Measurements from ENCODE around the gene FREM2. TPM values are rescaled to one million over a fixed set of nuclear protein-coding genes. Genes with fewer than 3 reads are reported as not detected.

The FREM2 gene
- total and polyA plus RNA-seq, 2 donors (not counting 3 experiments of a cell fraction or from before 2014, with no cell fraction given) = under 0.01 TPM; not detected in 1

- dilution Hi-C loops (cut with MboI; ENCODE audit: extremely low pct_ligation_motif_present, low sequenced_read_pairs) (no loop called here), intact Hi-C loops (cut with micrococcal nuclease) (no loop called here)
- CTCF ChIA-PET = no interaction called here
These were observed 28.0 kb upstream of the FREM2 start for GRCh38 chr13:38658906-38659305.

More at GRCh38 chr13:38658906-38659305, 28.0 kb upstream of the FREM2 start:
- no peaks in the 10 kb centered on the region for H4K20me1 ChIP-seq (replicated peaks; ENCODE audit: control insufficient read depth, extremely low read depth, insufficient read depth, low read length)
- DNase-seq (ENCODE audit: low read depth, low spot score) (no peak), FAIRE-seq (peak; percentile 8)
- peaks cover 0 to 4% of the 10 kb centered on the region in 2 experiments for H3K27me3 ChIP-seq (ENCODE audit: control insufficient read depth in 2 of 2, insufficient read depth in 2 of 2, low read length in 2 of 2)
- no peaks in the 10 kb centered on the region for H3K79me2 ChIP-seq (ENCODE audit: control insufficient read depth, insufficient read depth, low read length)
- H3K4me2 ChIP-seq (ENCODE audit: insufficient read depth, low read length) = no peak overlapping the region
- no peaks in the 10 kb centered on the region for H3K36me3 ChIP-seq (ENCODE audit: control insufficient read depth in 2 of 2, extremely low read depth in 1 of 2, insufficient read depth in 2 of 2, low read length in 2 of 2)
- no peaks in the 10 kb centered on the region for H3K9me3 ChIP-seq (replicated peaks; ENCODE audit: control insufficient read depth, insufficient read depth, low read length)
- no TSS peak for BruUV-seq (replicated peaks)
- POLR2A ChIA-PET = no interaction called here
- no peak overlapping the region for H3K4me3 ChIP-seq (replicated peaks in 1 of 3; ENCODE audit: insufficient read depth in 1 of 3, low read depth in 1 of 3, low read length in 3 of 3)
- H3K9ac ChIP-seq (replicated peaks; ENCODE audit: extremely low read depth, insufficient read depth, low read length) = no peak overlapping the region
- H3K4me1 ChIP-seq (ENCODE audit: control insufficient read depth, extremely low read depth, insufficient read depth, low read length) = no peaks in the 10 kb centered on the region
- no peak overlapping the region for H2AFZ ChIP-seq (ENCODE audit: low read depth, low read length)
- H3K27ac ChIP-seq (ENCODE audit: insufficient read depth, low read depth, low read length) = no peak overlapping the region
- no peak for TF ChIP-seq POLR2A (IDR thresholded peaks at IDR 0.05; ENCODE audit: low read depth, low read length)
- no peak for TF ChIP-seq POLR2AphosphoS5 (IDR thresholded peaks at IDR 0.05; ENCODE audit: insufficient read depth, low read depth, low read length)
- no peak for TF ChIP-seq MYC (IDR thresholded peaks at IDR 0.05; ENCODE audit: low read depth, low read length)
- no peak for TF ChIP-seq EZH2 (IDR thresholded peaks at IDR 0.05; ENCODE audit: borderline replicate concordance, low read depth, low read length, severe bottlenecking)
- no peak for TF ChIP-seq GATA2 (IDR thresholded peaks at IDR 0.05; ENCODE audit: insufficient read depth, insufficient read length, low read depth, low read length)
- TF ChIP-seq MAX (IDR thresholded peaks at IDR 0.05; ENCODE audit: insufficient read depth, insufficient read length) = no peak
- no peak for TF ChIP-seq JUN (IDR thresholded peaks at IDR 0.05; ENCODE audit: borderline replicate concordance, insufficient read depth, insufficient read length, low read depth)
- TF ChIP-seq CTCF (IDR thresholded peaks at IDR 0.05; ENCODE audit: extremely low read depth in 1 of 2, insufficient read depth in 1 of 2, low read depth in 1 of 2, low read length in 2 of 2) = no peak
- TF ChIP-seq FOS (IDR thresholded peaks at IDR 0.05; ENCODE audit: borderline replicate concordance, insufficient read depth, low read length) = no peak
- no peaks in the 10 kb centered on the region for H3K9me1 ChIP-seq (replicated peaks; ENCODE audit: control insufficient read depth, extremely low read depth, insufficient read depth, low read length)

All from endothelial cell of umbilical vein (primary cell).